Activated T-helper 1 cell treated with anti-CD3 and anti-CD28 coated beads, Interleukin-12 subunit alpha, Interleukin-12 subunit beta, Interleukin-2, Interleukin-4 antibody, amounts not matched to agents 30 ng/mL and 10 ng/mL and 1 ng/mL, durations not matched to agents 14 hours and 24 hours and 36 hours (primary cell): ENCODE measurements around the gene HYAL3. TPM values are rescaled to one million over a fixed set of nuclear protein-coding genes. Genes with fewer than 3 reads are reported as not detected.
"Not testable (repeated sequence)": the region's sequence is repeated elsewhere in the genome, so short reads cannot be mapped to it uniquely, and the experiment has no call there.

Experiments
- DNase-seq: peaks from one replicate; pipeline ENCODE4 v3.0.0; 2021; ENCODE audit warnings: low spot score
- H3K27ac Mint-ChIP-seq: one replicate; pipeline ENCODE4 v1.8.0; 2021; ENCODE audit warnings: mild to moderate bottlenecking, mixed read lengths
- H3K27me3 Mint-ChIP-seq: one replicate; pipeline ENCODE4 v1.8.0; 2022; ENCODE audit warnings: mild to moderate bottlenecking, moderate library complexity, mixed read lengths; ENCODE audit not compliant: insufficient read depth
- H3K36me3 Mint-ChIP-seq: one replicate; pipeline ENCODE4 v1.8.0; 2021; ENCODE audit warnings: low read depth, mixed read lengths
- H3K4me1 Mint-ChIP-seq: one replicate; pipeline ENCODE4 v1.8.0; 2021; ENCODE audit warnings: low read depth, mixed read lengths
- H3K4me3 Mint-ChIP-seq: one replicate; pipeline ENCODE4 v1.8.0; 2021; ENCODE audit warnings: mild to moderate bottlenecking, moderate library complexity, mixed read lengths
- H3K9me3 Mint-ChIP-seq: one replicate; pipeline ENCODE4 v1.8.0; 2021; ENCODE audit warnings: mixed read lengths
- intact Hi-C: fragments of 100-400 bp; cut with micrococcal nuclease; formaldehyde crosslinking; loops from one replicate; pipeline ENCODE4 v1.15.1; 2024
- total RNA-seq: library from RNA; stranded (reverse); gene quantifications from 2 replicates; pipeline ENCODE4 v1.2.3, GENCODE V29; 2022

HYAL3 gene
- total RNA-seq, 1 donor from 2014 or later, result 8.0 TPM

- H3K9me3 Mint-ChIP-seq, result no peaks in the 10 kb centered on the region
- intact Hi-C loops, result no loop called here
- H3K27me3 Mint-ChIP-seq, result peaks cover 1% of the 10 kb centered on the region
- no peak overlapping the region for H3K27ac Mint-ChIP-seq
- no peaks in the 10 kb centered on the region for H3K4me1 Mint-ChIP-seq
- H3K36me3 Mint-ChIP-seq, result peaks cover 18% of the 10 kb centered on the region
- DNase-seq, result no peak
- no peak overlapping the region for H3K4me3 Mint-ChIP-seq
Measured at GRCh38 chr3:50258029-50258680, 41.0 kb downstream of the HYAL3 start.

- no peak for DNase-seq
- H3K4me3 Mint-ChIP-seq, result no peak overlapping the region
- peak overlapping the region; percentile 40 for H3K27ac Mint-ChIP-seq
- peaks cover 1% of the 10 kb centered on the region for H3K27me3 Mint-ChIP-seq
- intact Hi-C loops, result no loop called here
- peaks cover 18% of the 10 kb centered on the region for H3K36me3 Mint-ChIP-seq
- no peaks in the 10 kb centered on the region for H3K4me1 Mint-ChIP-seq
- H3K9me3 Mint-ChIP-seq, result no peaks in the 10 kb centered on the region
Measured at GRCh38 chr3:50256978-50257890, 42.0 kb downstream of the HYAL3 start.

- intact Hi-C loops, result no loop called here
- no peak overlapping the region for H3K27ac Mint-ChIP-seq
- peaks cover 1% of the 10 kb centered on the region for H3K27me3 Mint-ChIP-seq
- H3K4me3 Mint-ChIP-seq, result no peak overlapping the region
- peaks cover 23% of the 10 kb centered on the region for H3K36me3 Mint-ChIP-seq
- H3K4me1 Mint-ChIP-seq, result peaks cover 10% of the 10 kb centered on the region
- H3K9me3 Mint-ChIP-seq, result no peaks in the 10 kb centered on the region
- DNase-seq, result no peak
Measured at GRCh38 chr3:50255251-50255615, 44.0 kb downstream of the HYAL3 start.

- DNase-seq, result no peak
- peaks cover under 1% of the 10 kb centered on the region for H3K27me3 Mint-ChIP-seq
- no peak overlapping the region for H3K27ac Mint-ChIP-seq
- peaks cover 23% of the 10 kb centered on the region for H3K36me3 Mint-ChIP-seq
- intact Hi-C loops, result no loop called here
- no peaks in the 10 kb centered on the region for H3K9me3 Mint-ChIP-seq
- H3K4me1 Mint-ChIP-seq, result peaks cover 13% of the 10 kb centered on the region
- no peak overlapping the region for H3K4me3 Mint-ChIP-seq
Measured at GRCh38 chr3:50254577-50255250, 44.5 kb downstream of the HYAL3 start.

- peaks cover 11% of the 10 kb centered on the region for H3K36me3 Mint-ChIP-seq
- no peaks in the 10 kb centered on the region for H3K9me3 Mint-ChIP-seq
- no peak overlapping the region for H3K4me3 Mint-ChIP-seq
- H3K27me3 Mint-ChIP-seq, result no peaks in the 10 kb centered on the region
- H3K27ac Mint-ChIP-seq, result peak overlapping the region; percentile 59
- DNase-seq, result no peak
- peaks cover 32% of the 10 kb centered on the region for H3K4me1 Mint-ChIP-seq
- intact Hi-C loops, result no loop called here
Measured at GRCh38 chr3:50251220-50251619, 48.0 kb downstream of the HYAL3 start.

DNA sequence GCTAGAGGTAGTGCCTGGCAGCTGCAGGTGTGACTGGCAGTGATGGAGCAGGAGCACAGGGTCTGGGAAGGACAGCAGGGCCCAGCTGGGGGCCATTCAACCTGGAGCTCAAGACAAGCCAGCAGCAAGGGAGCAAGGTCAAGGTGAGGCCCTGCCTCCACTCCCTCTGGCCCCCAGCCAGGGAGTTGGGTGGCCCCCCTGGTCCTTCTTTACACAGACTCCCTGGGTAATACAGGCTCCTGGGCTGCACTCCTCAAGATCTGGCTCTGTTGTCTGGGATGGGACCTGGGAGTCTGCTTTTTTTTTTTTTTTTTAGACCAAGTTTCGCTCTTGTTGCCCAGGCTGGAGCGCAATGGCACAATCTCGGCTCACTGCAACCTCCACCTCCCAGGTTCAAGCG is 48.7 kb downstream of the HYAL3 start:
- H3K27me3 Mint-ChIP-seq, result no peaks in the 10 kb centered on the region
- H3K36me3 Mint-ChIP-seq, result peaks cover 11% of the 10 kb centered on the region
- intact Hi-C loops, result no loop called here
- H3K4me3 Mint-ChIP-seq, result no peak overlapping the region
- DNase-seq, result no peak
- no peaks in the 10 kb centered on the region for H3K9me3 Mint-ChIP-seq
- peaks cover 37% of the 10 kb centered on the region for H3K4me1 Mint-ChIP-seq
- H3K27ac Mint-ChIP-seq, result no peak overlapping the region

GRCh38 chr3:50249457-50249856 is 49.7 kb downstream of the HYAL3 start:
- DNase-seq, result no peak
- intact Hi-C loops, result no loop called here
- Mint-ChIP-seq H3K27ac (no peak overlapping the region), H3K4me1 (peaks cover 45% of the 10 kb centered on the region), H3K27me3 (no peaks in the 10 kb centered on the region), H3K4me3 (no peak overlapping the region), H3K36me3 (peaks cover 11% of the 10 kb centered on the region), H3K9me3 (no peaks in the 10 kb centered on the region)

DNA sequence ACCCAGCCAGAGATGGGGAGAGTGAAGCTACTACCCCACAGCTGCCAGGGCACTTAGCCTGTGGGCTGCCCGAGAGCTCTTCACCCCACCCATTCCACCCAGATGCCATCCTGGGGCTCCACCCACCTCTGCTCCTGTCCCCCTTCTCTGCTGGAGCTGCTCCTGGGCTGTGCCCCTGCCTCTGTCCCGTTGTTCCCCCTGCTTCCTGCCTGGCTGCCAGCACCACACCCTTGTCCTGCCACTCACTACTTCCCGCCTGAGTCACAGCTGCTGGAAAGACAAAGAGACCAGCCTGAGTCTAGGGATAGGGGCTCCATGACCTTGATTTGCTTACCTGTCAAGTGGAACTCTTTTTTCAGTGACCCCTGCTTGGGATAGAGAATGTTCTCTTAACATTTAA is 50.8 kb downstream of the HYAL3 start:
- Mint-ChIP-seq H3K9me3 (no peaks in the 10 kb centered on the region), H3K4me3 (peak overlapping the region; percentile 51), H3K27ac (peak overlapping the region; percentile 91), H3K36me3 (peaks cover 10% of the 10 kb centered on the region), H3K27me3 (no peaks in the 10 kb centered on the region), H3K4me1 (peaks cover 53% of the 10 kb centered on the region)
- intact Hi-C loops, result no loop called here
- DNase-seq, result no peak

- peak overlapping the region; percentile 82 for H3K4me3 Mint-ChIP-seq
- no peaks in the 10 kb centered on the region for H3K27me3 Mint-ChIP-seq
- H3K27ac Mint-ChIP-seq, result peak overlapping the region; percentile 98
- no peaks in the 10 kb centered on the region for H3K9me3 Mint-ChIP-seq
- peaks cover 70% of the 10 kb centered on the region for H3K4me1 Mint-ChIP-seq
- intact Hi-C loops, result loop anchor here (1.0 kb wide), 8 partner anchors 8 to 317 kb away; partner anchors contain the start of genes HYAL3, MON1A and NAA80
- peaks cover 14% of the 10 kb centered on the region for H3K36me3 Mint-ChIP-seq
- peak; percentile 80 for DNase-seq
Measured at GRCh38 chr3:50246517-50246954, 52.7 kb downstream of the HYAL3 start.

DNA sequence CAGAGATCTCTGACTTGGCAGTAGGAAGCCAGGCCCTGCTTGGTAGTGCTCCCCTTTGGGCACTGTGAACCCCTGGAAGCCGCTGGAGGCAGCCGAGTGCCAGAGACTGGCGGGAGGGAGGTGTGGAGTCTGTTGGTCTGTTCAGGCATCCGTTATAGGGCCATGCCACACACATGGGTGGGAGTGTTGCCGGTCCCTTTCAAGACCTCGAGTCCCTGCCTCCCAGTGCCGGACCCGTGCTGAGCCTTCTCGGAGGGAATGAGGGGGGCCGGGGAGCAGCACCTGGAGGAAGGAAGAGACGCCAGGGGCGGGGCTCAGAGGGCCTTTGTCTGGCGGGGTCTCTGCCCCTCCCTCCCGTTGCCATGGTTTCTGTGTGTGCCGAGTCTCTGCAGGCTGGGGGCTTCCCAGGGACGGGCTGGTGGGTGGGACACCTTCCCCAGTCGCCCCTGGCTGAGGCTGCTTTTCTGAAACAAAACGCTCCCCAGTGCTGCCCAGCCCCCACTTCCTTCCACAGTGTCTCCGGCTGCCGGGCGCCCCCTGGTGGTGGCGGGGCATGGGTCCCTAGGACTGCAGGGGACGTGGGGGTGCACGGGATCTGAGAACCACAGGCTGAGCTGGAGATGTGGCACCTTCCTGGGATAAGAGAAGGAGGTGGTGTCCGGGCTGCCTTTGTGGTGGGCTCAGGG is 53.2 kb downstream of the HYAL3 start:
- peaks cover 12% of the 10 kb centered on the region for H3K36me3 Mint-ChIP-seq
- intact Hi-C loops, result loop anchor here (1.0 kb wide), 8 partner anchors 8 to 317 kb away; partner anchors contain the start of genes HYAL3, MON1A and NAA80
- no peaks in the 10 kb centered on the region for H3K9me3 Mint-ChIP-seq
- peak overlapping the region; percentile 82 for H3K4me3 Mint-ChIP-seq
- peaks cover 70% of the 10 kb centered on the region for H3K4me1 Mint-ChIP-seq
- peak overlapping the region; percentile 98 for H3K27ac Mint-ChIP-seq
- peak; percentile 88 for DNase-seq
- no peaks in the 10 kb centered on the region for H3K27me3 Mint-ChIP-seq

- Mint-ChIP-seq H3K4me3 (peak overlapping the region; percentile 82), H3K36me3 (peaks cover 11% of the 10 kb centered on the region), H3K9me3 (no peaks in the 10 kb centered on the region), H3K4me1 (peaks cover 70% of the 10 kb centered on the region), H3K27ac (peak overlapping the region; percentile 98), H3K27me3 (no peaks in the 10 kb centered on the region)
- intact Hi-C loops, result no loop called here
- no peak for DNase-seq
Measured at GRCh38 chr3:50245251-50245745, 53.9 kb downstream of the HYAL3 start.

DNA sequence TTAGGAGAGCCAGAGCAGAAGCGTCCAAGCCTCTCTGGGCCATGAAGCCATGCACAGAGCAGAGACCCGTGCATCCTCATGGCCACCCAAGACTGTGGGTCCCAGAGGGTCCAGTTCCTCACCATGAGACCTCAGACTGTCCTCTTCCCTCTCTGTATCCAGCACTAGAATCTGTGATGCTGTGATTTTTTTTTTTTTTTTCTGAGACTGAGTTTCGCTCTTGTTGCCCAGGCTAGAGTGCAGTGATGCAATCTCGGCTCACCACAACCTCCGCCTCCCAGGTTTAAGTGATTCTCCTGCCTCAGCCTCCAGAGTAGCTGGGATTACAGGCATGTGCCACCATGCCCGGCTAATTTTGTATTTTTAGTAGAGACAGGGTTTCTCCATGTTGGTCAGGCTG is 54.4 kb downstream of the HYAL3 start:
- peaks cover 71% of the 10 kb centered on the region for H3K4me1 Mint-ChIP-seq
- DNase-seq, H3K9me3 Mint-ChIP-seq, H3K27me3 Mint-ChIP-seq, intact Hi-C loops: not testable (repeated sequence)
- peak overlapping the region; percentile 98 for H3K27ac Mint-ChIP-seq
- peak overlapping the region; percentile 26 for H3K4me3 Mint-ChIP-seq
- peaks cover 14% of the 10 kb centered on the region for H3K36me3 Mint-ChIP-seq
